Omental fat pad (tissue), 4 donors: Measurements from ENCODE around the gene TTC28. TPM values are rescaled to one million over a fixed set of nuclear protein-coding genes. Genes with fewer than 3 reads are reported as not detected.

Source experiments
- ATAC-seq: fragments of 150-250 bp; one replicate; pipeline ENCODE4 v1.9.1; 2016; ENCODE audit warnings: mild to moderate bottlenecking, moderate library complexity; ENCODE audit not compliant: low FRiP score
- DNase-seq: peaks from one replicate; pipeline ENCODE4 v3.0.0-alpha.2; 2019; ENCODE audit warnings: low spot score
- total RNA-seq, 4 donors: library from RNA; depleted of rRNA; stranded (reverse); fragments of >200 nt; gene quantifications; one replicate each; pipeline ENCODE4 v1.1.0, GENCODE V29; 2016
- TF ChIP-seq, protein P1 (sequence below), 3 donors: fragments of 450-650 bp; IDR thresholded peaks; one replicate each; pipeline ENCODE4 v1.5.1; 2016 to 2017; ENCODE audit warnings: antibody characterized with exemption in 3 of 3, mild to moderate bottlenecking in 3 of 3, moderate library complexity in 2 of 3

TTC28 gene
- total RNA-seq, 4 donors from 2014 or later: 28.6 to 103 (median 50.6) TPM

- peak; percentile 29 for ATAC-seq
- no peak for DNase-seq
- TF ChIP-seq, protein P1, sequence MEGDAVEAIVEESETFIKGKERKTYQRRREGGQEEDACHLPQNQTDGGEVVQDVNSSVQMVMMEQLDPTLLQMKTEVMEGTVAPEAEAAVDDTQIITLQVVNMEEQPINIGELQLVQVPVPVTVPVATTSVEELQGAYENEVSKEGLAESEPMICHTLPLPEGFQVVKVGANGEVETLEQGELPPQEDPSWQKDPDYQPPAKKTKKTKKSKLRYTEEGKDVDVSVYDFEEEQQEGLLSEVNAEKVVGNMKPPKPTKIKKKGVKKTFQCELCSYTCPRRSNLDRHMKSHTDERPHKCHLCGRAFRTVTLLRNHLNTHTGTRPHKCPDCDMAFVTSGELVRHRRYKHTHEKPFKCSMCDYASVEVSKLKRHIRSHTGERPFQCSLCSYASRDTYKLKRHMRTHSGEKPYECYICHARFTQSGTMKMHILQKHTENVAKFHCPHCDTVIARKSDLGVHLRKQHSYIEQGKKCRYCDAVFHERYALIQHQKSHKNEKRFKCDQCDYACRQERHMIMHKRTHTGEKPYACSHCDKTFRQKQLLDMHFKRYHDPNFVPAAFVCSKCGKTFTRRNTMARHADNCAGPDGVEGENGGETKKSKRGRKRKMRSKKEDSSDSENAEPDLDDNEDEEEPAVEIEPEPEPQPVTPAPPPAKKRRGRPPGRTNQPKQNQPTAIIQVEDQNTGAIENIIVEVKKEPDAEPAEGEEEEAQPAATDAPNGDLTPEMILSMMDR (IDR thresholded peaks at IDR 0.05): no peak
These were observed 697.5 kb downstream of the TTC28 start for GRCh38 chr22:27982106-27982505.

- TF ChIP-seq, protein P1 (IDR thresholded peaks at IDR 0.05): no peak
- no peak for DNase-seq
- ATAC-seq: no peak
These were observed 699.1 kb downstream of the TTC28 start for GRCh38 chr22:27980424-27981148.

- DNase-seq (no peak), ATAC-seq (no peak)
- TF ChIP-seq, protein P1 (IDR thresholded peaks at IDR 0.05): no peak
These were observed 700.8 kb downstream of the TTC28 start for GRCh38 chr22:27978802-27979201.

GRCh38 chr22:27978317-27978716 lies 701.3 kb downstream of the TTC28 start:
- no peak for DNase-seq
- TF ChIP-seq, protein P1 (IDR thresholded peaks at IDR 0.05): no peak
- ATAC-seq: no peak

GRCh38 chr22:27976586-27976985 lies 703.1 kb downstream of the TTC28 start:
- TF ChIP-seq, protein P1 (IDR thresholded peaks at IDR 0.05): no peak
- ATAC-seq (no peak), DNase-seq (no peak)

- DNase-seq (no peak), ATAC-seq (no peak)
- TF ChIP-seq, protein P1 (IDR thresholded peaks at IDR 0.05): no peak
These were observed 704.1 kb downstream of the TTC28 start for GRCh38 chr22:27975381-27976013.

DNA sequence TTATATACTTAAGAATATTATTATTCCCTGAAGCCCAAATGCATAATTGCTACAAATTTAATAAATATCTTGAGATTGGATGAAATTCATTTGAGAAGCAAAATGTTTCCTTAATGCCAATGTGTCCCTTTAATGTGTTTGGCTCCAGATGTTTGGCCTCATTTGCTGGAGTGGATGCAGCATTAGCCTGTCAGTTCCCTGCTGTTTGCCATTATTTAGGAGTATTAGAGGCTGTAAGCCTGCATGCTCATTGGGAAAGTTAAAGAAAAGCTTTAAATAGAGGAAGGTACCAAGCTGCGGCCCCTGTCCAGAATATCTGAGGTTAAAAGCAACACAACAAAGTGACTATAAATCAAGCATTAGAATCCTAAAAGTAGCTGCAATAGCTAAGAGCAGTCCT lies 705.8 kb downstream of the TTC28 start:
- TF ChIP-seq, protein P1 (IDR thresholded peaks at IDR 0.05): no peak
- ATAC-seq (no peak), DNase-seq (no peak)
